Measurements from ENCODE around the gene INTS11.

The INTS11 gene

DNA sequence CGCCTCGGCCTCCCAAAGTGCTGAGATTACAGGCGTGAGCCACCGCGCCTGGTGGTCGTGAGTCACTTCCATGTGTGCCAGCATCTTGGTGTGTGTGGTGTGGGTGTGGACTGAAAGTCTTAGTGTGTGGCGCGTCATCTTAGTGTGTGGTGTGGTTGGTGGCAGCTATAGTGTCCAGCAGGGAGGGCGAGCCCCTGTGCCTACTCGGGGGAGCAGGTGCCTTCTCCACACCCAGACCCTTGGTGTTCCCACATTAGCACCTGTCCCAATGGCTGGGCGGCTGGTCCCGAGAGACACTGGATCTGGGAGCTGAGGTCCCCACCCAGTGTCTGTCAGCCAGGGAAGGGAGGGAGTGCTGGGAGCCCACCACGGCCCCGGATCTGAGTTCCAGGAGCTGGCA is 41.5 kb downstream of the INTS11 start:
- no peaks in the 10 kb centered on the region for H3K4me1 ChIP-seq (ENCODE audit: insufficient read depth, low read length, severe bottlenecking)
- H3K9me2 ChIP-seq (ENCODE audit: low read depth, low read length): no peaks in the 10 kb centered on the region
- no peaks in the 10 kb centered on the region for H4K20me1 ChIP-seq (ENCODE audit: insufficient read depth, low read length)
- no peak overlapping the region for H3K4me3 ChIP-seq (ENCODE audit: low read depth, low read length, poor library complexity, severe bottlenecking)
- no peak overlapping the region for H3K9ac ChIP-seq (ENCODE audit: low read length)
- no peaks in the 10 kb centered on the region; the same call in 1 of the 2 replicates for H3K27me3 ChIP-seq (ENCODE audit: insufficient read depth, low read length)
- H3K4me2 ChIP-seq (ENCODE audit: low read length): no peak overlapping the region
- H3F3A ChIP-seq (ENCODE audit: insufficient read depth, low read length): no peaks in the 10 kb centered on the region
- TF ChIP-seq CTCF (IDR thresholded peaks at IDR 0.05; ENCODE audit: low read length) (no peak), EZH2 (IDR thresholded peaks at IDR 0.05; ENCODE audit: borderline replicate concordance, low read length) (no peak)
- H3K27ac ChIP-seq (ENCODE audit: low read depth, low read length, poor library complexity, severe bottlenecking): no peak overlapping the region
- H3K9me3 ChIP-seq (ENCODE audit: low read length): no peaks in the 10 kb centered on the region
- no peaks in the 10 kb centered on the region for H3K36me3 ChIP-seq (ENCODE audit: insufficient read depth, low read length)
- no peaks in the 10 kb centered on the region for H3K79me2 ChIP-seq (ENCODE audit: insufficient read depth, low read length)
- no peak overlapping the region for H2AFZ ChIP-seq (ENCODE audit: low read length)

DNA sequence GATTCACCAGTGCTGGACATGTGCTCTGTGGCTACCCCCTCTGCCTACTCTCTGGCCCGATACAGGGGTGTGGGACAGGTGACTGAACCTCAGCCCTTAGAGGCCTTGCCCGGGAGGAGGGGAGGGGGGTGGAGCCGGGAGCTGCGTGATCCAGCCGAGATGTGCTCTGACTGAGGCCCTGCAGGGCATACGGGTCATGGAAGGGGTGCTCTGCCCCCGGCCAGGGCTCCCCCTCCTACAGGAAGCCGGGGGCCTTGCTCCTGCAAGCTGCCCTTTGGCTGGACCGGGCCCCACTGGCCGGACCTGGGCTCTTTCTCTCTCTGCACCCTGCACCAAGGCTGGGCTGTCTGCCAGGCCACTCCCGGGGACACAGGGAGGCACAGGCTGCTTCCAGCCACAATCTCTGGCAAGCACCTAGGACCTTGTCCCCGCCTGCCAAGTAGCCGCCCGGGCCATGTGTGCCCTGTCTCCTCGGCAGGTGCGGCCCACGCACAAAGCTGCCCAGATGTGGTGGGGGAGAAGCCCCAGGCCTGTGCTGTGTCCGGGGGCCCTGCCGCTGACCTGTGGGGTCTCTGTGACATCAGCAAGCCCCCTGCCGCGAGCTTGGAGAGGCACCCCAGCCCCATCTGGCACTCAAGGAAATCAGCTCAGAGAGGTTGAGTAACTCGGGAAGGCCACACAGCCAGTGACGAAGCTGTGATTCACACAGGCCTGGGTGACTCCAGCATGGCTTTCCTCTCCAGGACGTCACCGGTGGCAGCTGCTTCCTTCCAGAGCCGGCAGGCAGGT is 42.7 kb downstream of the INTS11 start:
- no peaks in the 10 kb centered on the region for H4K20me1 ChIP-seq (ENCODE audit: insufficient read depth, low read length)
- H3K79me2 ChIP-seq (ENCODE audit: insufficient read depth, low read length): no peaks in the 10 kb centered on the region
- H3K36me3 ChIP-seq (ENCODE audit: insufficient read depth, low read length): no peaks in the 10 kb centered on the region
- TF ChIP-seq EZH2 (IDR thresholded peaks at IDR 0.05; ENCODE audit: borderline replicate concordance, low read length): no peak
- no peak for TF ChIP-seq CTCF (IDR thresholded peaks at IDR 0.05; ENCODE audit: low read length)
- no peak overlapping the region for H2AFZ ChIP-seq (ENCODE audit: low read length)
- H3K9ac ChIP-seq (ENCODE audit: low read length): no peak overlapping the region
- no peaks in the 10 kb centered on the region for H3F3A ChIP-seq (ENCODE audit: insufficient read depth, low read length)
- no peak overlapping the region for H3K4me3 ChIP-seq (ENCODE audit: low read depth, low read length, poor library complexity, severe bottlenecking)
- H3K4me2 ChIP-seq (ENCODE audit: low read length): no peak overlapping the region
- H3K4me1 ChIP-seq (ENCODE audit: insufficient read depth, low read length, severe bottlenecking): no peaks in the 10 kb centered on the region
- no peaks in the 10 kb centered on the region; the same call in 1 of the 2 replicates for H3K27me3 ChIP-seq (ENCODE audit: insufficient read depth, low read length)
- no peaks in the 10 kb centered on the region for H3K9me3 ChIP-seq (ENCODE audit: low read length)
- H3K9me2 ChIP-seq (ENCODE audit: low read depth, low read length): no peaks in the 10 kb centered on the region
- H3K27ac ChIP-seq (ENCODE audit: low read depth, low read length, poor library complexity, severe bottlenecking): no peak overlapping the region

- no peaks in the 10 kb centered on the region for H3K9me2 ChIP-seq (ENCODE audit: low read depth, low read length)
- no peak overlapping the region for H3K4me2 ChIP-seq (ENCODE audit: low read length)
- TF ChIP-seq EZH2 (IDR thresholded peaks at IDR 0.05; ENCODE audit: borderline replicate concordance, low read length) (no peak), CTCF (IDR thresholded peaks at IDR 0.05; ENCODE audit: low read length) (no peak)
- no peak overlapping the region for H3K4me3 ChIP-seq (ENCODE audit: low read depth, low read length, poor library complexity, severe bottlenecking)
- no peaks in the 10 kb centered on the region for H3K79me2 ChIP-seq (ENCODE audit: insufficient read depth, low read length)
- no peak overlapping the region for H3K9ac ChIP-seq (ENCODE audit: low read length)
- H3K27me3 ChIP-seq (ENCODE audit: insufficient read depth, low read length): no peaks in the 10 kb centered on the region; the same call in 1 of the 2 replicates
- H3K36me3 ChIP-seq (ENCODE audit: insufficient read depth, low read length): no peaks in the 10 kb centered on the region; the same call in 1 of the 2 replicates
- H3F3A ChIP-seq (ENCODE audit: insufficient read depth, low read length): no peaks in the 10 kb centered on the region
- no peaks in the 10 kb centered on the region for H4K20me1 ChIP-seq (ENCODE audit: insufficient read depth, low read length)
- no peak overlapping the region for H3K27ac ChIP-seq (ENCODE audit: low read depth, low read length, poor library complexity, severe bottlenecking)
- H2AFZ ChIP-seq (ENCODE audit: low read length): no peak overlapping the region
- H3K9me3 ChIP-seq (ENCODE audit: low read length): peaks cover 3% of the 10 kb centered on the region; the same call in 1 of the 2 replicates
- no peaks in the 10 kb centered on the region for H3K4me1 ChIP-seq (ENCODE audit: insufficient read depth, low read length, severe bottlenecking)
Observed at GRCh38 chr1:1280782-1281481, 43.5 kb downstream of the INTS11 start.

Measured in OCI-LY1 (cell line).